Measurements from ENCODE around the gene GTSE1. TPM values are rescaled to one million over a fixed set of nuclear protein-coding genes. Genes with fewer than 3 reads are reported as not detected.

Gene GTSE1
- total RNA-seq, 1 experiment from 2014 or later, result 55.1 TPM

GRCh38 chr22:46329616-46330015 lies 32.9 kb downstream of the GTSE1 start:
- no TSS peak for BruUV-seq (replicated peaks)
- Histone ChIP-seq H3K4me3 (ENCODE audit: low read depth, low read length) (no peak overlapping the region), H3K4me1 (peaks cover 21% of the 10 kb centered on the region), H3K9me3 (no peaks in the 10 kb centered on the region), H3K27me3 (replicated peaks; ENCODE audit: control insufficient read depth, insufficient read depth, low read length) (no peaks in the 10 kb centered on the region), H3K36me3 (ENCODE audit: control insufficient read depth, insufficient read depth, low read length) (peaks cover 2% of the 10 kb centered on the region; the same call in 1 of the 2 replicates)
- H3K4me1 Mint-ChIP-seq (ENCODE audit: low read depth, unreplicated experiment), result peaks cover 23% of the 10 kb centered on the region
- POLR2A ChIA-PET, result no interaction called here
- H3K9me3 Mint-ChIP-seq (ENCODE audit: unreplicated experiment), result no peaks in the 10 kb centered on the region
- no peaks in the 10 kb centered on the region for H3K27me3 Mint-ChIP-seq (ENCODE audit: insufficient read depth, unreplicated experiment)
- no peak overlapping the region for H3K4me3 Mint-ChIP-seq (ENCODE audit: unreplicated experiment)
- H3K27ac Mint-ChIP-seq (ENCODE audit: unreplicated experiment), result peak overlapping the region; percentile 48
- intact Hi-C loops (cut with micrococcal nuclease; ENCODE audit: unreplicated experiment), result no loop called here
- CTCF ChIA-PET, result no interaction called here
- no peak for DNase-seq
- no peak for TF ChIP-seq CTCF (IDR thresholded peaks at IDR 0.05; ENCODE audit: insufficient read depth in 1 of 2, low read depth in 1 of 2, low read length in 1 of 2, severe bottlenecking in 1 of 2, unreplicated experiment in 1 of 2)
- peaks cover 83% of the 10 kb centered on the region for H3K36me3 Mint-ChIP-seq (ENCODE audit: insufficient read depth, unreplicated experiment)

GRCh38 chr22:46330426-46330825 lies 33.8 kb downstream of the GTSE1 start:
- no peak overlapping the region for H3K4me3 ChIP-seq (ENCODE audit: low read depth, low read length)
- Mint-ChIP-seq H3K36me3 (ENCODE audit: insufficient read depth, unreplicated experiment) (peaks cover 81% of the 10 kb centered on the region), H3K4me1 (ENCODE audit: low read depth, unreplicated experiment) (peaks cover 23% of the 10 kb centered on the region), H3K4me3 (ENCODE audit: unreplicated experiment) (no peak overlapping the region), H3K27me3 (ENCODE audit: insufficient read depth, unreplicated experiment) (no peaks in the 10 kb centered on the region), H3K9me3 (ENCODE audit: unreplicated experiment) (no peaks in the 10 kb centered on the region), H3K27ac (ENCODE audit: unreplicated experiment) (no peak overlapping the region)
- no peak for DNase-seq
- H3K36me3 ChIP-seq (ENCODE audit: control insufficient read depth, insufficient read depth, low read length), result peaks cover 2% of the 10 kb centered on the region; the same call in 1 of the 2 replicates
- intact Hi-C loops (cut with micrococcal nuclease; ENCODE audit: unreplicated experiment), result no loop called here
- ChIA-PET POLR2A (no interaction called here), CTCF (interaction anchor here (0.6 kb wide), 1 partner anchor 336 kb away, joined by 3 read pairs; no protein-coding TSS in a partner anchor)
- peaks cover 23% of the 10 kb centered on the region for H3K4me1 ChIP-seq
- no TSS peak for BruUV-seq (replicated peaks)
- no peaks in the 10 kb centered on the region for H3K9me3 ChIP-seq
- no peaks in the 10 kb centered on the region for H3K27me3 ChIP-seq (replicated peaks; ENCODE audit: control insufficient read depth, insufficient read depth, low read length)
- TF ChIP-seq CTCF (IDR thresholded peaks at IDR 0.05; ENCODE audit: insufficient read depth in 1 of 2, low read depth in 1 of 2, low read length in 1 of 2, severe bottlenecking in 1 of 2, unreplicated experiment in 1 of 2), result no peak

- Mint-ChIP-seq H3K36me3 (ENCODE audit: insufficient read depth, unreplicated experiment) (peaks cover 81% of the 10 kb centered on the region), H3K27me3 (ENCODE audit: insufficient read depth, unreplicated experiment) (no peaks in the 10 kb centered on the region), H3K4me1 (ENCODE audit: low read depth, unreplicated experiment) (peaks cover 26% of the 10 kb centered on the region), H3K9me3 (ENCODE audit: unreplicated experiment) (no peaks in the 10 kb centered on the region), H3K4me3 (ENCODE audit: unreplicated experiment) (no peak overlapping the region), H3K27ac (ENCODE audit: unreplicated experiment) (no peak overlapping the region)
- no TSS peak for BruUV-seq (replicated peaks)
- Histone ChIP-seq H3K4me3 (ENCODE audit: low read depth, low read length) (no peak overlapping the region), H3K36me3 (ENCODE audit: control insufficient read depth, insufficient read depth, low read length) (peaks cover 2% of the 10 kb centered on the region; the same call in 1 of the 2 replicates), H3K4me1 (peaks cover 23% of the 10 kb centered on the region), H3K27me3 (replicated peaks; ENCODE audit: control insufficient read depth, insufficient read depth, low read length) (no peaks in the 10 kb centered on the region), H3K9me3 (no peaks in the 10 kb centered on the region)
- intact Hi-C loops (cut with micrococcal nuclease; ENCODE audit: unreplicated experiment), result no loop called here
- no peak for DNase-seq
- no peak for TF ChIP-seq CTCF (IDR thresholded peaks at IDR 0.05; ENCODE audit: insufficient read depth in 1 of 2, low read depth in 1 of 2, low read length in 1 of 2, severe bottlenecking in 1 of 2, unreplicated experiment in 1 of 2)
- CTCF ChIA-PET, result interaction anchor here (0.6 kb wide), 1 partner anchor 225 kb away, joined by 3 read pairs; no protein-coding TSS in a partner anchor
- POLR2A ChIA-PET, result no interaction called here
Observed at GRCh38 chr22:46331496-46331895, 34.8 kb downstream of the GTSE1 start.
